HUES6 (cell line): ENCODE results near the gene OTUB2.

Experiments used
- H3K27ac ChIP-seq: 2 replicates; pipeline ENCODE4 v1.7.0; 2013; ENCODE audit warnings: low read depth, mild to moderate bottlenecking, low read length, inconsistent platforms
- H3K27me3 ChIP-seq: 2 replicates; pipeline ENCODE4 v1.6.1; 2013; ENCODE audit warnings: low read length; ENCODE audit not compliant: control insufficient read depth, insufficient read depth
- H3K36me3 ChIP-seq: 2 replicates; pipeline ENCODE4 v1.6.1; 2013; ENCODE audit warnings: low read length; ENCODE audit not compliant: control insufficient read depth, insufficient read depth
- H3K4me1 ChIP-seq: 2 replicates; pipeline ENCODE4 v1.6.1; 2013; ENCODE audit warnings: low read length; ENCODE audit not compliant: control insufficient read depth, insufficient read depth
- H3K4me3 ChIP-seq: 2 replicates; pipeline ENCODE4 v1.5.1; 2013; ENCODE audit warnings: low read depth, low read length
- H3K9ac ChIP-seq: one replicate; pipeline ENCODE4 v1.6.1; 2013; ENCODE audit warnings: mild to moderate bottlenecking, low read length
- H3K9me3 ChIP-seq: 2 replicates; pipeline ENCODE4 v1.6.1; 2013; ENCODE audit warnings: low read depth, low read length; ENCODE audit not compliant: control insufficient read depth, insufficient read depth

The OTUB2 gene

GRCh38 chr14:94087891-94088290, 61.8 kb downstream of the OTUB2 start:
- Histone ChIP-seq H3K36me3 (no peaks in the 10 kb centered on the region), H3K4me1 (no peaks in the 10 kb centered on the region), H3K9ac (no peak overlapping the region), H3K9me3 (peaks cover 3% of the 10 kb centered on the region; the same call in 1 of the 2 replicates), H3K27me3 (no peaks in the 10 kb centered on the region), H3K27ac (no peak overlapping the region), H3K4me3 (no peak overlapping the region)

- no peaks in the 10 kb centered on the region for H3K27me3 ChIP-seq
- H3K27ac ChIP-seq = no peak overlapping the region
- H3K9ac ChIP-seq = no peak overlapping the region
- no peaks in the 10 kb centered on the region for H3K36me3 ChIP-seq
- H3K9me3 ChIP-seq = peaks cover 3% of the 10 kb centered on the region; the same call in 1 of the 2 replicates
- H3K4me3 ChIP-seq = no peak overlapping the region
- H3K4me1 ChIP-seq = no peaks in the 10 kb centered on the region
These were observed 62.4 kb downstream of the OTUB2 start for GRCh38 chr14:94088516-94088915.

GRCh38 chr14:94089479-94089878, 63.3 kb downstream of the OTUB2 start:
- Histone ChIP-seq H3K36me3 (no peaks in the 10 kb centered on the region), H3K27me3 (no peaks in the 10 kb centered on the region), H3K9ac (no peak overlapping the region), H3K4me1 (no peaks in the 10 kb centered on the region), H3K27ac (no peak overlapping the region), H3K9me3 (peaks cover 3% of the 10 kb centered on the region; the same call in 1 of the 2 replicates), H3K4me3 (no peak overlapping the region)

GRCh38 chr14:94093418-94093817, 67.3 kb downstream of the OTUB2 start:
- Histone ChIP-seq H3K4me1 (no peaks in the 10 kb centered on the region), H3K27me3 (no peaks in the 10 kb centered on the region), H3K36me3 (0 out of 2 replicates have a peak, but pooled peaks cover 4% of the 10 kb centered on the region), H3K4me3 (no peak overlapping the region), H3K9ac (no peak overlapping the region), H3K27ac (no peak overlapping the region), H3K9me3 (no peaks in the 10 kb centered on the region)

GRCh38 chr14:94097091-94097490, 71.0 kb downstream of the OTUB2 start:
- H3K36me3 ChIP-seq = 0 out of 2 replicates have a peak, but pooled peaks cover 15% of the 10 kb centered on the region
- H3K9me3 ChIP-seq = no peaks in the 10 kb centered on the region
- H3K9ac ChIP-seq = no peak overlapping the region

More at GRCh38 chr14:94097091-94097490, 71.0 kb downstream of the OTUB2 start:
- Histone ChIP-seq H3K4me3 (no peak overlapping the region), H3K27me3 (no peaks in the 10 kb centered on the region), H3K4me1 (no peaks in the 10 kb centered on the region), H3K27ac (no peak overlapping the region)
